Fibroblast of villous mesenchyme (primary cell): ENCODE results near the gene LRRD1. TPM values are rescaled to one million over a fixed set of nuclear protein-coding genes. Genes with fewer than 3 reads are reported as not detected.
"Not testable (repeated sequence)": the region's sequence is repeated elsewhere in the genome, so short reads cannot be mapped to it uniquely, and the experiment has no call there.

Experiments used
- DNase-seq: peaks from one replicate; pipeline ENCODE4 v3.0.0-alpha.2; 2010; ENCODE audit warnings: low read depth
- H3K4me3 ChIP-seq: 2 replicates; pipeline ENCODE4 v1.5.1; 2011; ENCODE audit warnings: low read depth, mild to moderate bottlenecking, low read length
- CTCF ChIP-seq: IDR thresholded peaks from 2 replicates; pipeline ENCODE4 v1.5.1; 2012; ENCODE audit warnings: low read depth, mild to moderate bottlenecking, low read length; ENCODE audit not compliant: insufficient read depth
- total RNA-seq: library from RNA; depleted of rRNA; stranded (reverse); fragments of >200 nt; gene quantifications from 2 replicates; pipeline ENCODE4 v1.2.3, GENCODE V29; 2012

The LRRD1 gene
- total RNA-seq, 1 donor, result not detected

- no peak for DNase-seq
- TF ChIP-seq CTCF, result no peak
- no peak overlapping the region for H3K4me3 ChIP-seq
Measured at GRCh38 chr7:92131093-92131492, 47.8 kb downstream of the LRRD1 start.

- H3K4me3 ChIP-seq, result no peak overlapping the region
- TF ChIP-seq CTCF, result no peak
- peak; percentile 52 for DNase-seq
Measured at GRCh38 chr7:92121681-92122080, 57.3 kb downstream of the LRRD1 start.

- TF ChIP-seq CTCF, result no peak
- no peak overlapping the region for H3K4me3 ChIP-seq
- DNase-seq, result no peak
Measured at GRCh38 chr7:92119213-92119759, 59.7 kb downstream of the LRRD1 start.

GRCh38 chr7:92116949-92117348 lies 62.0 kb downstream of the LRRD1 start:
- TF ChIP-seq CTCF, result no peak
- no peak overlapping the region for H3K4me3 ChIP-seq
- DNase-seq, result no peak

GRCh38 chr7:92115821-92116220 lies 63.1 kb downstream of the LRRD1 start:
- H3K4me3 ChIP-seq, result no peak overlapping the region

GRCh38 chr7:92110857-92111256 lies 68.1 kb downstream of the LRRD1 start:
- TF ChIP-seq CTCF, result no peak
- no peak overlapping the region for H3K4me3 ChIP-seq
- no peak for DNase-seq

More at GRCh38 chr7:92115821-92116220, 63.1 kb downstream of the LRRD1 start:
- no peak for DNase-seq
- TF ChIP-seq CTCF, result no peak

- no peak for TF ChIP-seq CTCF
- H3K4me3 ChIP-seq, result no peak overlapping the region
- DNase-seq, result no peak
Measured at GRCh38 chr7:92108821-92109220, 70.1 kb downstream of the LRRD1 start.

GRCh38 chr7:92102862-92103261 lies 76.1 kb downstream of the LRRD1 start:
- H3K4me3 ChIP-seq, result not testable (repeated sequence)
- peak; percentile 13 for DNase-seq
